ENCODE measurements around the gene LDLRAD4.
A peak's percentile ranks its signal among the peaks of the same experiment; 100 is the strongest.

LDLRAD4 gene

GRCh38 chr18:13430663-13431062 is 212.1 kb downstream of the LDLRAD4 start:
- H3K4me3 Mint-ChIP-seq, result no peak overlapping the region
- no peaks in the 10 kb centered on the region for H3K9me3 Mint-ChIP-seq
- peaks cover 26% of the 10 kb centered on the region for H3K4me1 Mint-ChIP-seq
- no peaks in the 10 kb centered on the region for H3K36me3 Mint-ChIP-seq
- H3K27ac Mint-ChIP-seq, result no peak overlapping the region
- no peaks in the 10 kb centered on the region for H3K27me3 Mint-ChIP-seq

GRCh38 chr18:13431886-13432285 is 213.3 kb downstream of the LDLRAD4 start:
- Mint-ChIP-seq H3K27ac (no peak overlapping the region), H3K4me3 (no peak overlapping the region), H3K9me3 (no peaks in the 10 kb centered on the region), H3K27me3 (no peaks in the 10 kb centered on the region), H3K4me1 (peaks cover 38% of the 10 kb centered on the region), H3K36me3 (no peaks in the 10 kb centered on the region)

- Mint-ChIP-seq H3K4me1 (peaks cover 46% of the 10 kb centered on the region), H3K27ac (no peak overlapping the region)
These were observed 214.6 kb downstream of the LDLRAD4 start for GRCh38 chr18:13433125-13433524.

GRCh38 chr18:13433685-13434084 is 215.1 kb downstream of the LDLRAD4 start:
- H3K27ac Mint-ChIP-seq, result no peak overlapping the region
- no peak overlapping the region for H3K4me3 Mint-ChIP-seq
- H3K27me3 Mint-ChIP-seq, result no peaks in the 10 kb centered on the region
- H3K9me3 Mint-ChIP-seq, result no peaks in the 10 kb centered on the region
- H3K4me1 Mint-ChIP-seq, result peaks cover 50% of the 10 kb centered on the region
- H3K36me3 Mint-ChIP-seq, result no peaks in the 10 kb centered on the region

More at GRCh38 chr18:13433125-13433524, 214.6 kb downstream of the LDLRAD4 start:
- Mint-ChIP-seq H3K27me3 (no peaks in the 10 kb centered on the region), H3K9me3 (no peaks in the 10 kb centered on the region), H3K36me3 (no peaks in the 10 kb centered on the region), H3K4me3 (no peak overlapping the region)

- Mint-ChIP-seq H3K27ac (no peak overlapping the region), H3K36me3 (no peaks in the 10 kb centered on the region), H3K4me3 (no peak overlapping the region), H3K27me3 (no peaks in the 10 kb centered on the region), H3K9me3 (no peaks in the 10 kb centered on the region), H3K4me1 (peaks cover 56% of the 10 kb centered on the region)
These were observed 216.3 kb downstream of the LDLRAD4 start for GRCh38 chr18:13434854-13435253.

DNA sequence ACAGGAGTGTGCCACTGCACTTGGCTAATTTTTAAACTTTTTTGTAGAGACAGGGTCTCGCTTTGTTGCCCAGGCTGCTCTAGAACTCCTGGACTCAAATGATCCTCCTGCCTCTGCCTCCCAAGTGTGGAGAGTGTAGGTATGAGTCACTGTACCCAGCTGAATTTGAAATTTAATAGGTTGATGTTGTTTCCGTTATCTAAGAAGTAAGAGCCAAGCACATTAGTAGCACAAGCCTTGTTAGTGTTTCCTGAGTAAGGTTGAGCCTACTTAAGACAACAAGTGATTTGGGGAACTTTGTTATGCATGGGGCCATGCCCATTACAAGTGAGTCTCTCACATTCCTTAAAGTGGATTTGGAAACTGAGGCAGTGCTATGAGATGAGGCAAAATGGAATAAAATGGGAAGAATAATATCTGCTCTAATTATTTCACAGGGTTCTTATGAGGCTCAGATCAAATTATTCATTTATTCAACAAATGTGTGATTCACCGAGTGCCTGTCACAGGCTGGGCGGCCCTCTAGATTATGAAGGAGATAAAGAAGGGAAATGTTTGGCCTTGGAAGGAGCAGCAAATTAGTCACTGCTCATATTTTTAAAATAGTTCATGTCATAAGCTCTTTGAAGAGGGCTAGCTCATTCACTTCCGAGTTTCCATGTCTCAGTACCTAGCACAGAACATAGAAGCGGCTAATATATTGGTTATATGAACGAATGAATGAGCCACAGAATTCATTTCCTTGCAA is 217.2 kb downstream of the LDLRAD4 start:
- Mint-ChIP-seq H3K4me1 (peaks cover 60% of the 10 kb centered on the region), H3K4me3 (peak overlapping the region; percentile 24), H3K27ac (peak overlapping the region; percentile 70)

GRCh38 chr18:13436576-13436975 is 218.0 kb downstream of the LDLRAD4 start:
- peak overlapping the region; percentile 70 for H3K27ac Mint-ChIP-seq
- H3K4me1 Mint-ChIP-seq, result peaks cover 60% of the 10 kb centered on the region
- H3K4me3 Mint-ChIP-seq, result peak overlapping the region; percentile 80
- no peaks in the 10 kb centered on the region for H3K27me3 Mint-ChIP-seq
- H3K36me3 Mint-ChIP-seq, result peaks cover 2% of the 10 kb centered on the region
- H3K9me3 Mint-ChIP-seq, result no peaks in the 10 kb centered on the region

More for the DNA sequence above, 217.2 kb downstream of the LDLRAD4 start:
- Mint-ChIP-seq H3K9me3 (no peaks in the 10 kb centered on the region), H3K27me3 (no peaks in the 10 kb centered on the region), H3K36me3 (peaks cover 2% of the 10 kb centered on the region)

DNA sequence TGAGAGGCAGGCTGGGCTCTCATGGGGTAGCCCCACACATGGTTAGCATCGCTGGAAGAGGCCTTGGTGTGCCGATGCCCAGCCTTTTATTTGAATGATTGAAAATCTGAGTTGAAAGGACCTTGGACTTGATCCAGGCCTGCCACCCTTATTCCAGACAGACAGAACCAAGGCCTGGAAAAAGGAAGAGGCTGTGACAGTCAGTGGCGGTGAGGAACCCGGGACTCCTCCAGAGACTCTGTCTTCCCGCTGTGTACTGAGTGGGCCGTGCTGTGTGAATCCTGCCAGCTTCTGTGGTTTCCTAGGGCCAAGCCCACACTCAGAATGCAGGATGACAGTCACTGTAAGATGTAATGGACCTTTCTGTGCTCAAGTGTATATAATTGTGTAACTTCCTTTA is 218.5 kb downstream of the LDLRAD4 start:
- Mint-ChIP-seq H3K27me3 (no peaks in the 10 kb centered on the region), H3K36me3 (peaks cover 2% of the 10 kb centered on the region), H3K27ac (peak overlapping the region; percentile 91), H3K4me1 (peaks cover 60% of the 10 kb centered on the region), H3K4me3 (peak overlapping the region; percentile 80), H3K9me3 (no peaks in the 10 kb centered on the region)

DNA sequence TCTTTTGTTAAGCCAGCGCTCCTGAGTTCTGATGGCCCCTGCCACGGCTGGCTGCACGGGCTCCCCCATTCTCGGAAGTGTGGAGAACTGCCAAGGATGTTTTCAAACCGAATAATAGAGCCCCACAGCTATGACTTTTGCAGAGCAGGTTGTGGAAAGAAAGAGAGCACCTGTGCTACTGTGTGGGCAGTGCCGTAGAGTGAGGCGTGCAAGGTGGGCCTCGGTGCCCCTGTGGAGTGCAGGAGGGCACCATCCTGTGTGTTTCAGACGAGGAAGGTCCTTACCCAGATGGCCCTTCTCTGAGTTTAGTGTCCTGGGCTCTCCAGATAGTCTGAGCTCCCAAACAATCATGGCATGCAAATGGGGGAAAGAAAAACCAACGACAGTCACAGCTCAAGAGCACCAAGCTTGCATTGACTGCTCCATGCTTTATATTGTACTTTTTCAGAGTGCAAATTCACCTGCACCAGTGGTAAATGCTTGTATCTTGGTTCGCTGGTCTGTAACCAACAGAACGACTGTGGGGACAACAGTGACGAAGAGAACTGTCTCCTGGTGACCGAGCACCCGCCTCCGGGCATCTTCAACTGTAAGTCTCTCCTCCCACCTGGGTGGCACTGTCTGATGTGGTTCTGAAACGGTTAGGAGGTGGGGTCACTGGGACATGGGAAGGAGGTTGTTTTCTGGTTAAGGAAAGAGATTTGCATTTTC is 219.4 kb downstream of the LDLRAD4 start:
- Mint-ChIP-seq H3K4me1 (peaks cover 63% of the 10 kb centered on the region), H3K36me3 (peaks cover 2% of the 10 kb centered on the region), H3K4me3 (peak overlapping the region; percentile 80), H3K9me3 (no peaks in the 10 kb centered on the region), H3K27ac (peak overlapping the region; percentile 91), H3K27me3 (no peaks in the 10 kb centered on the region)

DNA sequence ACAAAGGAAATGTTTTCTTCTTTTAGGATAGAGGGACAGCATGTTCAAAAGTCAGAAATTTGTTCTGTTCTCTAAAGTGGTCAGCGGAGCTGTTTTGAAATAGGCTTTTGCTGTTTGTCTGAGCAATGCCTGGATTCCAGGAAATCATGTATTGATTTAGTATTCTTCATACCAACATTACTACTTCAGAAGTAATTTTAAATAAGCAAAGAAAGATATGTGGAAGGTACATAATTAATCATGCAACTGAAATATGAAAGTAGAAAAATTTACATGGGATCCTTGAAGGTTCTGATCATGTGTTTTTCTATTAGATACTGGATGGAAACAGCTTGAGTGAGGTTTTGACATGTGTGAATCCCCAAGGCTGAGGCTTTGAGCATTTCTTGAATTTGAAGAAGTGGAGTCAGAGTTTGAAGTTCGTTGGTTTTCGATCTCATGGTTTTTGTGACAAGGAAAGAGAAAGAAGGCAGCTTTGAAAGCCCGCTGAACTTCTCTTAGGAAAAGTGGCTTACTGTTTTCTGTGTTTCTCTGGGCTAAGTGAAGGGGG is 220.0 kb downstream of the LDLRAD4 start:
- Mint-ChIP-seq H3K27me3 (no peaks in the 10 kb centered on the region), H3K27ac (peak overlapping the region; percentile 91), H3K9me3 (no peaks in the 10 kb centered on the region), H3K4me1 (peaks cover 65% of the 10 kb centered on the region), H3K4me3 (peak overlapping the region; percentile 80), H3K36me3 (peaks cover 2% of the 10 kb centered on the region)

DNA sequence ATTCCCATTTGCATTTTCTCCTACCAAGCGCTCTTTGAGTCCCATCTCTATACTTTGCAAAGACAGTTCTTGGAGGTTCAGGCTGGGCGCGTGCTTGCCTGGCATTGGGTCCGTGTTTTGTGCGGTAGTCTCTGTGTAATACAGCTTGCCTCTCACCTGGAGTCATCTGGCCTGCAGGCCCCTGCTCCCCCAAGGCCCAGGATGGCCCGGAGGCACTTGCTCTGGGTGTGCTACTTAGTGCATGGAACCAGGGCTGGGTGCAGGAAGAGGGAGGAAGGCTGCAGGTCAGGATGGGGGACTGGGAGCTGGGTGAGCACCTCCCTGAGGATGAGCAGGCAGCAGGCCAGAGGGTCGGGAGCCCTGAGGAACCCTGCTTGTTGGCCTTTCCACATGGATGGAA is 220.9 kb downstream of the LDLRAD4 start:
- no peak overlapping the region for H3K4me3 Mint-ChIP-seq
- peaks cover 2% of the 10 kb centered on the region for H3K36me3 Mint-ChIP-seq

GRCh38 chr18:13440277-13441248 is 222.0 kb downstream of the LDLRAD4 start:
- Mint-ChIP-seq H3K27ac (no peak overlapping the region), H3K27me3 (no peaks in the 10 kb centered on the region), H3K9me3 (no peaks in the 10 kb centered on the region), H3K4me3 (no peak overlapping the region), H3K36me3 (peaks cover 2% of the 10 kb centered on the region), H3K4me1 (peaks cover 65% of the 10 kb centered on the region)

More for the DNA sequence above, 220.9 kb downstream of the LDLRAD4 start:
- no peaks in the 10 kb centered on the region for H3K9me3 Mint-ChIP-seq
- no peaks in the 10 kb centered on the region for H3K27me3 Mint-ChIP-seq
- H3K27ac Mint-ChIP-seq, result peak overlapping the region; percentile 83
- H3K4me1 Mint-ChIP-seq, result peaks cover 70% of the 10 kb centered on the region

GRCh38 chr18:13441736-13442135 is 223.2 kb downstream of the LDLRAD4 start:
- H3K27me3 Mint-ChIP-seq, result no peaks in the 10 kb centered on the region
- H3K9me3 Mint-ChIP-seq, result no peaks in the 10 kb centered on the region
- H3K36me3 Mint-ChIP-seq, result peaks cover 2% of the 10 kb centered on the region
- H3K4me3 Mint-ChIP-seq, result no peak overlapping the region
- peaks cover 53% of the 10 kb centered on the region for H3K4me1 Mint-ChIP-seq
- no peak overlapping the region for H3K27ac Mint-ChIP-seq

GRCh38 chr18:13442451-13442850 is 223.9 kb downstream of the LDLRAD4 start:
- Mint-ChIP-seq H3K4me3 (no peak overlapping the region), H3K36me3 (peaks cover 2% of the 10 kb centered on the region), H3K4me1 (peaks cover 48% of the 10 kb centered on the region), H3K9me3 (no peaks in the 10 kb centered on the region), H3K27ac (no peak overlapping the region), H3K27me3 (no peaks in the 10 kb centered on the region)

- peak overlapping the region; percentile 3 for H3K4me3 Mint-ChIP-seq
- peaks cover 43% of the 10 kb centered on the region for H3K4me1 Mint-ChIP-seq
- H3K9me3 Mint-ChIP-seq, result no peaks in the 10 kb centered on the region
- H3K27ac Mint-ChIP-seq, result no peak overlapping the region
- H3K36me3 Mint-ChIP-seq, result peaks cover 2% of the 10 kb centered on the region
- H3K27me3 Mint-ChIP-seq, result no peaks in the 10 kb centered on the region
These were observed 225.0 kb downstream of the LDLRAD4 start for GRCh38 chr18:13443552-13443951.
